Psoas muscle (tissue), 8 donors: ENCODE results near the gene CMYA5. TPM values are rescaled to one million over a fixed set of nuclear protein-coding genes. Genes with fewer than 3 reads are reported as not detected.

ENCODE experiments used
- ATAC-seq, 4 donors: fragments of 200-7000 bp; cut with Tn5 transposase; one replicate each; pipeline ENCODE4 v1.9.1; 2020; ENCODE audit warnings: moderate library complexity in 3 of 4, mild to moderate bottlenecking in 2 of 4
- DNase-seq, 2 donors: peaks; one replicate each; pipeline ENCODE4 v3.0.0-alpha.2; 2020
- H3K27ac ChIP-seq: fragments of 200-600 bp; one replicate; pipeline ENCODE4 v1.8.0; 2022
- H3K27me3 ChIP-seq, 3 donors: fragments of 200-600 bp in 1 of 3; one replicate each; pipeline versions ENCODE4 v1.6.1 to v1.8.0; 2013 to 2022; ENCODE audit warnings: low read length in 2 of 3, mild to moderate bottlenecking in 2 of 3, moderate library complexity in 1 of 3; ENCODE audit not compliant: insufficient read depth in 3 of 3
- H3K36me3 ChIP-seq, 2 donors: fragments of 200-600 bp in 1 of 2; one replicate each; pipeline versions ENCODE4 v1.6.1 to v1.8.0; 2013 to 2022; ENCODE audit warnings: low read depth in 1 of 2, mild to moderate bottlenecking in 1 of 2, moderate library complexity in 1 of 2; ENCODE audit not compliant: insufficient read depth in 1 of 2
- H3K4me1 ChIP-seq: fragments of 200-600 bp; one replicate; pipeline ENCODE4 v1.8.0; 2022
- H3K4me3 ChIP-seq: fragments of 200-600 bp; one replicate; pipeline ENCODE4 v1.8.0; 2022; ENCODE audit warnings: mild to moderate bottlenecking
- H3K9me3 ChIP-seq: fragments of 200-600 bp; one replicate; pipeline ENCODE4 v1.8.0; 2022
- WGBS, 3 donors: extraction: QIAGEN DNeasy Blood & Tissue Kit; methylation state at CpG; one replicate each; pipeline versions ENCODE4 v1.1.6 to v1.1.7; 2013; 5-methylcytosine and 5-hydroxymethylcytosine counted together
- intact Hi-C, 2 donors: fragments of 100-400 bp; cut with DNase I; formaldehyde crosslinking; loops; one replicate each; pipeline versions ENCODE4 v1.11.0 to v1.14.2; 2022
- polyA plus RNA-seq, 3 donors: library from polyadenylated mRNA; stranded (reverse); fragments of 200-250 nt; gene quantifications; one replicate each; pipeline ENCODE4 v1.2.3, GENCODE V29; 2013
- total RNA-seq, 4 donors: library from RNA; stranded (reverse); fragmentation: NEBNext Ultra II Directional in 2 of 4; extraction: Animal tissue kit (Norgen Biotek cat#: 25700) in 2 of 4; gene quantifications; one replicate each; pipeline versions ENCODE4 v1.2.1 to v1.2.4, GENCODE V29; 2021 to 2023
- TF ChIP-seq, protein P1 (sequence below): fragments of 200-600 bp; IDR thresholded peaks from one replicate; pipeline ENCODE4 v1.8.0; 2022; ENCODE audit warnings: antibody characterized with exemption
- donor health status: healthy with polysubstance abuse.
- donor health status: DM: no; HTN: no; CAD: no; lungs with moderate emphysema.
- donor health status: Bipolar disorder and iron deficiency.
- donor health status: healthy.
- donor health status: DM: yes; HTN: yes; CAD: no.
- donor health status: DM: no; HTN: no; CAD: no.
- donor health status: DM: no; HTN: no; CAD: no.
- donor health status: DM: yes; HTN: yes; CAD: no.

Gene CMYA5
- total and polyA plus RNA-seq, 7 donors, result 290 to 1,472 (median 1,216) TPM

- no peaks in the 10 kb centered on the region for H3K9me3 ChIP-seq
- H3K4me3 ChIP-seq, result no peak overlapping the region
- no peaks in the 10 kb centered on the region for H3K27me3 ChIP-seq
- ATAC-seq (no peak), DNase-seq (no peak)
- 91 to 93% (median 91%) methylated on average over 15 of the region's 15 CpGs for WGBS, 3 donors
- H3K4me1 ChIP-seq, result no peaks in the 10 kb centered on the region
- no peaks in the 10 kb centered on the region for H3K36me3 ChIP-seq
- no peak overlapping the region for H3K27ac ChIP-seq
- TF ChIP-seq, protein P1, sequence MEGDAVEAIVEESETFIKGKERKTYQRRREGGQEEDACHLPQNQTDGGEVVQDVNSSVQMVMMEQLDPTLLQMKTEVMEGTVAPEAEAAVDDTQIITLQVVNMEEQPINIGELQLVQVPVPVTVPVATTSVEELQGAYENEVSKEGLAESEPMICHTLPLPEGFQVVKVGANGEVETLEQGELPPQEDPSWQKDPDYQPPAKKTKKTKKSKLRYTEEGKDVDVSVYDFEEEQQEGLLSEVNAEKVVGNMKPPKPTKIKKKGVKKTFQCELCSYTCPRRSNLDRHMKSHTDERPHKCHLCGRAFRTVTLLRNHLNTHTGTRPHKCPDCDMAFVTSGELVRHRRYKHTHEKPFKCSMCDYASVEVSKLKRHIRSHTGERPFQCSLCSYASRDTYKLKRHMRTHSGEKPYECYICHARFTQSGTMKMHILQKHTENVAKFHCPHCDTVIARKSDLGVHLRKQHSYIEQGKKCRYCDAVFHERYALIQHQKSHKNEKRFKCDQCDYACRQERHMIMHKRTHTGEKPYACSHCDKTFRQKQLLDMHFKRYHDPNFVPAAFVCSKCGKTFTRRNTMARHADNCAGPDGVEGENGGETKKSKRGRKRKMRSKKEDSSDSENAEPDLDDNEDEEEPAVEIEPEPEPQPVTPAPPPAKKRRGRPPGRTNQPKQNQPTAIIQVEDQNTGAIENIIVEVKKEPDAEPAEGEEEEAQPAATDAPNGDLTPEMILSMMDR, result no peak
- intact Hi-C loops, result no loop called here
These were observed 154.1 kb downstream of the CMYA5 start for GRCh38 chr5:79843450-79844388.

GRCh38 chr5:79844571-79844970, 154.9 kb downstream of the CMYA5 start:
- 82 to 89% (median 88%) methylated on average over 1 of the region's 1 CpG for WGBS, 3 donors
- H3K4me1 ChIP-seq, result no peaks in the 10 kb centered on the region
- no peak overlapping the region for H3K27ac ChIP-seq
- TF ChIP-seq, protein P1, result no peak
- intact Hi-C loops, result no loop called here
- H3K36me3 ChIP-seq, result no peaks in the 10 kb centered on the region
- H3K27me3 ChIP-seq, result no peaks in the 10 kb centered on the region
- ATAC-seq (no peak), DNase-seq (no peak)
- H3K4me3 ChIP-seq, result no peak overlapping the region
- no peaks in the 10 kb centered on the region for H3K9me3 ChIP-seq

DNA sequence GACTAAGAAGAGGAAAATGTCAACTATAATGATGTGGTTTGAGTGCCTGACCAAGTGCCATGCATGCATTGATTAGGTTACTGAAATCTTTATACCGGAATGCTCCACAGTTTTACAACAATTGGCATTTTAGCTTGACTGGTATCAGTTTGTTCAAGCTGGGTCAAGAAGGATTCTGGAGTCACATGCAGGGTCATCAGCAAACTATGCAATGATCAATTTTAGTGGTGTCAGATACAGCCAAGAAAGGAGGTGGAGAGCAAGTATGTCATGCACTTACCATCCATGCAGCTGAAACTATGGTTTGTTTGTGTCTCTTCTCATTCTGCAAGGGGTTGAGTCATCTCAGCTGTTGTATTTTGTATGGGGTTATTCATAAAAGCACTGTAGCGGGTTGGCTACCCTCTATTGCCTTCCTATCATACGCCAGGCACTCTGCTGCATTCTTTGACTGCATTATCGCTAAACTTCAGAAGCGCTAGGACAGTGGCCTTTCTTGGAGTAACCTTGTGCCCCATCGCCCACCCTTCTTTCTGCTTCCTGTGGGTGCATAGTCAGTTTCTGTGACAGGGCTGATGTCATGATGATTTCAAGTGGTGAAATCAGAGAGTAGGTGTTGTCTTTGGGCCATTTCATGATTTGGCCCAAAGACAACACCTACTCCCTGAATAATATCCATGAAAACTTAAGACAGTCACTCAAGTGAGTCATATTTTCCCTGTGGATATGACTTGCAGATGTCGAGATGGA, 156.0 kb downstream of the CMYA5 start:
- ATAC-seq, result peak in 3 of 4 donors; percentile 27 to 61 (median 42)
- no peak overlapping the region for H3K4me3 ChIP-seq
- no peak for DNase-seq
- H3K4me1 ChIP-seq, result no peaks in the 10 kb centered on the region
- no peaks in the 10 kb centered on the region for H3K9me3 ChIP-seq
- H3K27me3 ChIP-seq, result no peaks in the 10 kb centered on the region
- intact Hi-C loops, result no loop called here
- WGBS, 3 donors, result 65 to 87% (median 66%) methylated on average over 7 of the region's 7 CpGs
- H3K27ac ChIP-seq, result no peak overlapping the region
- H3K36me3 ChIP-seq, result no peaks in the 10 kb centered on the region
- TF ChIP-seq, protein P1, result no peak

- no peak overlapping the region for H3K4me3 ChIP-seq
- no peaks in the 10 kb centered on the region for H3K4me1 ChIP-seq
- no peaks in the 10 kb centered on the region for H3K27me3 ChIP-seq
- no peaks in the 10 kb centered on the region for H3K36me3 ChIP-seq
- no peaks in the 10 kb centered on the region for H3K9me3 ChIP-seq
- intact Hi-C loops, result no loop called here
- ATAC-seq (peak in 1 of 4 donors; percentile 33), DNase-seq (no peak)
- TF ChIP-seq, protein P1, result no peak
- 80 to 83% (median 80%) methylated on average over 3 of the region's 3 CpGs for WGBS, 3 donors
- no peak overlapping the region for H3K27ac ChIP-seq
These were observed 156.5 kb downstream of the CMYA5 start for GRCh38 chr5:79846198-79846521.
